Mesothelial cell of epicardium (in vitro differentiated cells): ENCODE measurements around the gene KCNC2. TPM values are rescaled to one million over a fixed set of nuclear protein-coding genes. Genes with fewer than 3 reads are reported as not detected.

ENCODE experiments used
- DNase-seq, 2 experiments: peaks; one replicate each; pipeline ENCODE4 v3.0.0; 2021; ENCODE audit warnings: low spot score in 2 of 2; ENCODE audit not compliant: unreplicated experiment in 2 of 2
- H3K27ac Mint-ChIP-seq: 2 replicates; pipeline ENCODE4 v1.8.0; 2021; ENCODE audit warnings: mixed read lengths
- H3K27me3 Mint-ChIP-seq: 2 replicates; pipeline ENCODE4 v1.8.0; 2021; ENCODE audit warnings: low read depth, mixed read lengths
- H3K36me3 Mint-ChIP-seq: 2 replicates; pipeline ENCODE4 v1.8.0; 2021; ENCODE audit warnings: mixed read lengths
- H3K4me1 Mint-ChIP-seq: 2 replicates; pipeline ENCODE4 v1.8.0; 2021; ENCODE audit warnings: mixed read lengths
- H3K4me3 Mint-ChIP-seq: 2 replicates; pipeline ENCODE4 v1.8.0; 2021; ENCODE audit warnings: mild to moderate bottlenecking, moderate library complexity, mixed read lengths
- H3K9me3 Mint-ChIP-seq: 2 replicates; pipeline ENCODE4 v1.8.0; 2021; ENCODE audit warnings: mixed read lengths
- total RNA-seq: library from RNA; stranded (reverse); gene quantifications from 3 replicates; pipeline ENCODE4 v1.2.1, GENCODE V29; 2021
- TF ChIP-seq, protein P1 (sequence below): fragments of 200-600 bp; sonication (generic); IDR thresholded peaks from one replicate; pipeline ENCODE4 v1.5.0; 2021; ENCODE audit warnings: antibody characterized with exemption; ENCODE audit not compliant: unreplicated experiment

KCNC2 gene
- total RNA-seq, 1 donor from 2014 or later, result 1.6 TPM

- Mint-ChIP-seq H3K4me1 (no peaks in the 10 kb centered on the region), H3K36me3 (no peaks in the 10 kb centered on the region), H3K27me3 (peaks cover 9% of the 10 kb centered on the region), H3K27ac (no peak overlapping the region), H3K9me3 (no peaks in the 10 kb centered on the region), H3K4me3 (no peak overlapping the region)
- DNase-seq, result no peak
- TF ChIP-seq, protein P1, sequence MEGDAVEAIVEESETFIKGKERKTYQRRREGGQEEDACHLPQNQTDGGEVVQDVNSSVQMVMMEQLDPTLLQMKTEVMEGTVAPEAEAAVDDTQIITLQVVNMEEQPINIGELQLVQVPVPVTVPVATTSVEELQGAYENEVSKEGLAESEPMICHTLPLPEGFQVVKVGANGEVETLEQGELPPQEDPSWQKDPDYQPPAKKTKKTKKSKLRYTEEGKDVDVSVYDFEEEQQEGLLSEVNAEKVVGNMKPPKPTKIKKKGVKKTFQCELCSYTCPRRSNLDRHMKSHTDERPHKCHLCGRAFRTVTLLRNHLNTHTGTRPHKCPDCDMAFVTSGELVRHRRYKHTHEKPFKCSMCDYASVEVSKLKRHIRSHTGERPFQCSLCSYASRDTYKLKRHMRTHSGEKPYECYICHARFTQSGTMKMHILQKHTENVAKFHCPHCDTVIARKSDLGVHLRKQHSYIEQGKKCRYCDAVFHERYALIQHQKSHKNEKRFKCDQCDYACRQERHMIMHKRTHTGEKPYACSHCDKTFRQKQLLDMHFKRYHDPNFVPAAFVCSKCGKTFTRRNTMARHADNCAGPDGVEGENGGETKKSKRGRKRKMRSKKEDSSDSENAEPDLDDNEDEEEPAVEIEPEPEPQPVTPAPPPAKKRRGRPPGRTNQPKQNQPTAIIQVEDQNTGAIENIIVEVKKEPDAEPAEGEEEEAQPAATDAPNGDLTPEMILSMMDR, result no peak
Measured at GRCh38 chr12:75135026-75135425, 74.6 kb downstream of the KCNC2 start.

DNA sequence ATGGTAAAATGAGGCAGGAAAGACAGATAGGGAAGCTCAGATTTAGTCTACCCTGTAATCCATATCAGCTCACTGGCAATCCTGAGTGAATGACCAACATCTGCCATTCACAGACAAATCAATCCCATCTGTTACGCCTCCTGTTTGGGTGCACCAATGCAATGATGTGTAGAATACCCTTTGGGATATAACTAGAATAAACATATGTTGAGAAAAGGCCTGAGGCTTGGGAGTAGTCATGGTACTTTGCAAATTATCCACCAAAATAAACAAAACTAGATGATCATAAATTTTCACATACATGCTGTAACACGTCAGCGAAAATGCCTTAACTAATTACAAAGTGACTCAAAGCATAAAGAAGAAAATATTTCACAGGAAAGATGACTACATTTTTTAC lies 78.8 kb downstream of the KCNC2 start:
- Mint-ChIP-seq H3K36me3 (no peaks in the 10 kb centered on the region), H3K4me3 (no peak overlapping the region), H3K9me3 (no peaks in the 10 kb centered on the region), H3K27ac (no peak overlapping the region), H3K4me1 (no peaks in the 10 kb centered on the region), H3K27me3 (peaks cover 6% of the 10 kb centered on the region)
- TF ChIP-seq, protein P1, result no peak
- DNase-seq, result no peak

GRCh38 chr12:75129275-75129674 lies 80.4 kb downstream of the KCNC2 start:
- Mint-ChIP-seq H3K27me3 (peaks cover 6% of the 10 kb centered on the region), H3K36me3 (no peaks in the 10 kb centered on the region), H3K27ac (no peak overlapping the region), H3K9me3 (no peaks in the 10 kb centered on the region), H3K4me3 (no peak overlapping the region), H3K4me1 (no peaks in the 10 kb centered on the region)
- DNase-seq, result no peak
- TF ChIP-seq, protein P1, result no peak

GRCh38 chr12:75121036-75121705 lies 88.5 kb downstream of the KCNC2 start:
- no peak for DNase-seq
- TF ChIP-seq, protein P1, result no peak
- Mint-ChIP-seq H3K27ac (no peak overlapping the region), H3K36me3 (no peaks in the 10 kb centered on the region), H3K4me3 (no peak overlapping the region), H3K9me3 (no peaks in the 10 kb centered on the region), H3K4me1 (peaks cover 24% of the 10 kb centered on the region), H3K27me3 (peaks cover 1% of the 10 kb centered on the region)

DNA sequence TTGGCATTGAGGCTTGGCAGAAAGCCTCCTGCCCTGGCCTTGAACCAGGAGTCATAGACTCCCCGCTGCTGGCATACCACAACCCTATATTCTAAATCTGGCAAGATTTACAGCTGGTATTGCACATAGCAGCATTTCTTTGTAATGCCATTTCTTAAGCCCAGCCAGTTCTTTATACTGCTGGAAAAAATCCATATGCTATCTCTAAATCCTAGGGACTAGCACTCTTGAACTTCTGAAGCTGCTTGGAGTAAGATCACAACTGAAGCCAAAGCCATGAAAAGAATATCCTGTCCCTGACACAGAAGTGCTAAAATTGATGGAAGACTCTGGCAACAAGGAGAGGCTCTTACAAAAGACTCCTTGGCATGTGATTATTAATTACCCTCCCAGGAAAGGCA lies 89.3 kb downstream of the KCNC2 start:
- Mint-ChIP-seq H3K4me3 (no peak overlapping the region), H3K36me3 (no peaks in the 10 kb centered on the region), H3K9me3 (no peaks in the 10 kb centered on the region), H3K4me1 (peaks cover 24% of the 10 kb centered on the region), H3K27ac (no peak overlapping the region), H3K27me3 (no peaks in the 10 kb centered on the region)
- DNase-seq, result no peak
- TF ChIP-seq, protein P1, result no peak
